Calu3 (cell line): ENCODE results near the gene ZNF792. TPM values are rescaled to one million over a fixed set of nuclear protein-coding genes. Genes with fewer than 3 reads are reported as not detected.

Experiments
- BruUV-seq: library from RNA; stranded (reverse); fragments of 400-500 nt; replicated peaks from 2 replicates; lab custom pipeline; 2021; lab: Mats Ljungman, UMichigan
- CTCF ChIA-PET: fragments of 300-600 bp; sonication (Branson Sonifier 250); formaldehyde crosslinking; loops from one replicate; lab custom pipeline; 2022; ENCODE audit warnings: antibody characterized with exemption; lab: Charles Lee
- DNase-seq: peaks from one replicate; pipeline ENCODE4 v3.0.0; 2022
- H3K27ac Mint-ChIP-seq: one replicate; pipeline ENCODE4 v1.8.0; 2022; ENCODE audit warnings: mixed read lengths; ENCODE audit not compliant: unreplicated experiment
- H3K27me3 Mint-ChIP-seq: one replicate; pipeline ENCODE4 v1.8.0; 2022; ENCODE audit warnings: mixed read lengths; ENCODE audit not compliant: unreplicated experiment
- H3K36me3 Mint-ChIP-seq: one replicate; pipeline ENCODE4 v1.8.0; 2022; ENCODE audit warnings: mild to moderate bottlenecking, moderate library complexity, mixed read lengths; ENCODE audit not compliant: insufficient read depth, unreplicated experiment
- H3K4me1 Mint-ChIP-seq: one replicate; pipeline ENCODE4 v1.8.0; 2022; ENCODE audit warnings: mild to moderate bottlenecking, low read depth, mixed read lengths; ENCODE audit not compliant: unreplicated experiment
- H3K4me3 Mint-ChIP-seq: one replicate; pipeline ENCODE4 v1.8.0; 2022; ENCODE audit warnings: mild to moderate bottlenecking, low read depth, moderate library complexity, mixed read lengths; ENCODE audit not compliant: unreplicated experiment
- H3K9me3 Mint-ChIP-seq: one replicate; pipeline ENCODE4 v1.8.0; 2022; ENCODE audit warnings: low read depth, mixed read lengths; ENCODE audit not compliant: unreplicated experiment
- CTCF ChIP-seq: fragments of 200-600 bp; IDR thresholded peaks from one replicate; pipeline ENCODE4 v1.8.0; 2022; ENCODE audit warnings: antibody characterized with exemption; ENCODE audit not compliant: unreplicated experiment
- intact Hi-C: fragments of 100-400 bp; cut with micrococcal nuclease; formaldehyde crosslinking; loops from one replicate; pipeline ENCODE4 v1.10.0; 2022; ENCODE audit not compliant: unreplicated experiment
- total RNA-seq: library from RNA; stranded (reverse); gene quantifications from 2 replicates; pipeline ENCODE4 v1.2.3, GENCODE V29; 2022

The ZNF792 gene
- total RNA-seq, 1 experiment from 2014 or later = 9.3 TPM

GRCh38 chr19:35004517-35005255 lies 40.7 kb upstream of the ZNF792 start:
- no peak for DNase-seq
- Mint-ChIP-seq H3K4me3 (no peak overlapping the region), H3K9me3 (no peaks in the 10 kb centered on the region), H3K36me3 (peaks cover 69% of the 10 kb centered on the region), H3K27ac (peak overlapping the region; percentile 90), H3K27me3 (no peaks in the 10 kb centered on the region), H3K4me1 (peaks cover 67% of the 10 kb centered on the region)
- TF ChIP-seq CTCF = no peak
- intact Hi-C loops = loop anchor here (10.0 kb wide), 1 partner anchor 80 kb away; the partner anchor contains the start of gene ZNF30
- CTCF ChIA-PET = no interaction called here
- BruUV-seq = no TSS peak

GRCh38 chr19:35002037-35002535 lies 38.1 kb upstream of the ZNF792 start:
- CTCF ChIA-PET = interaction anchor here (0.7 to 0.8 kb wide), 2 partner anchors 11 to 107 kb away, joined by 3 to 4 read pairs; no protein-coding TSS in a partner anchor
- no peak for DNase-seq
- Mint-ChIP-seq H3K4me1 (peaks cover 75% of the 10 kb centered on the region), H3K4me3 (peak overlapping the region; percentile 88), H3K27me3 (no peaks in the 10 kb centered on the region), H3K27ac (peak overlapping the region; percentile 88), H3K36me3 (peaks cover 70% of the 10 kb centered on the region), H3K9me3 (no peaks in the 10 kb centered on the region)
- no TSS peak for BruUV-seq
- intact Hi-C loops = loop anchor here (10.0 kb wide), 1 partner anchor 77 kb away; the partner anchor contains the start of gene ZNF30
- no peak for TF ChIP-seq CTCF

GRCh38 chr19:35000647-35001501 lies 36.8 kb upstream of the ZNF792 start:
- CTCF ChIA-PET = interaction anchor here (0.6 to 0.8 kb wide), 4 partner anchors 12 to 626 kb away, joined by 3 to 4 read pairs (median 4); no protein-coding TSS in a partner anchor
- peak overlapping the region; percentile 88 for H3K4me3 Mint-ChIP-seq
- no peak for TF ChIP-seq CTCF
- peaks cover 67% of the 10 kb centered on the region for H3K36me3 Mint-ChIP-seq
- peak overlapping the region; percentile 88 for H3K27ac Mint-ChIP-seq
- intact Hi-C loops = loop anchor here (10.0 kb wide), 1 partner anchor 76 kb away; the partner anchor contains the start of gene ZNF30
- BruUV-seq = no TSS peak
- H3K4me1 Mint-ChIP-seq = peaks cover 66% of the 10 kb centered on the region
- peak; percentile 24 for DNase-seq
- H3K9me3 Mint-ChIP-seq = no peaks in the 10 kb centered on the region
- no peaks in the 10 kb centered on the region for H3K27me3 Mint-ChIP-seq

DNA sequence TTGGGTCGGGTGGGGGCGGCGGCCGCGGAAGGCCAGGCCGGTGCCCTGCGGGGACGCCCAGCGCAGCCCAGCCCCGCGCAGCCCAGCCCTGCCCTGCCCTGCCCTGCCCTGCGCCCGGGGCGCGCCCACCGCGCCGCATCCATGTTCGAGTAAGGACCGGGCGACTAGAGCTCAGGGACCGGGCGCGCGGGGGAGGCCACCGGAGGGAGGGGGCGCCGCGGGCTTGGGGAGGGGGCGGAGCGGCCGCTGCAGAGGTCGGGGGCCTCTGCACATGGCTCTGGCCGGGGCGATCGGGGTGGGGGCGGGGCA lies 36.3 kb upstream of the ZNF792 start:
- no peaks in the 10 kb centered on the region for H3K27me3 Mint-ChIP-seq
- H3K36me3 Mint-ChIP-seq = peaks cover 65% of the 10 kb centered on the region
- H3K4me1 Mint-ChIP-seq = peaks cover 66% of the 10 kb centered on the region
- BruUV-seq = no TSS peak
- CTCF ChIA-PET = interaction anchor here (0.6 to 1.1 kb wide), 3 partner anchors 11 to 625 kb away, joined by 4 to 8 read pairs (median 4); no protein-coding TSS in a partner anchor
- H3K9me3 Mint-ChIP-seq = no peaks in the 10 kb centered on the region
- H3K4me3 Mint-ChIP-seq = peak overlapping the region; percentile 88
- H3K27ac Mint-ChIP-seq = peak overlapping the region; percentile 80
- no peak for TF ChIP-seq CTCF
- no peak for DNase-seq
- intact Hi-C loops = loop anchor here (10.0 kb wide), 1 partner anchor 75 kb away; the partner anchor contains the start of gene ZNF30
